Ureter (tissue), 1 donor: ENCODE results near the gene IRF6. TPM values are rescaled to one million over a fixed set of nuclear protein-coding genes. Genes with fewer than 3 reads are reported as not detected.
"Not testable (repeated sequence)": the region's sequence is repeated elsewhere in the genome, so short reads cannot be mapped to it uniquely, and the experiment has no call there.

Source experiments
- DNase-seq: peaks from one replicate; pipeline ENCODE4 v3.0.0-alpha.2; 2020; ENCODE audit warnings: low spot score
- total RNA-seq: library from RNA; stranded (reverse); gene quantifications from one replicate; pipeline ENCODE4 v1.2.4, GENCODE V29; 2023
- donor health status: DM: yes; HTN: yes; CAD: no.

Gene IRF6
- total RNA-seq, 1 donor from 2014 or later, result 102 TPM

DNA sequence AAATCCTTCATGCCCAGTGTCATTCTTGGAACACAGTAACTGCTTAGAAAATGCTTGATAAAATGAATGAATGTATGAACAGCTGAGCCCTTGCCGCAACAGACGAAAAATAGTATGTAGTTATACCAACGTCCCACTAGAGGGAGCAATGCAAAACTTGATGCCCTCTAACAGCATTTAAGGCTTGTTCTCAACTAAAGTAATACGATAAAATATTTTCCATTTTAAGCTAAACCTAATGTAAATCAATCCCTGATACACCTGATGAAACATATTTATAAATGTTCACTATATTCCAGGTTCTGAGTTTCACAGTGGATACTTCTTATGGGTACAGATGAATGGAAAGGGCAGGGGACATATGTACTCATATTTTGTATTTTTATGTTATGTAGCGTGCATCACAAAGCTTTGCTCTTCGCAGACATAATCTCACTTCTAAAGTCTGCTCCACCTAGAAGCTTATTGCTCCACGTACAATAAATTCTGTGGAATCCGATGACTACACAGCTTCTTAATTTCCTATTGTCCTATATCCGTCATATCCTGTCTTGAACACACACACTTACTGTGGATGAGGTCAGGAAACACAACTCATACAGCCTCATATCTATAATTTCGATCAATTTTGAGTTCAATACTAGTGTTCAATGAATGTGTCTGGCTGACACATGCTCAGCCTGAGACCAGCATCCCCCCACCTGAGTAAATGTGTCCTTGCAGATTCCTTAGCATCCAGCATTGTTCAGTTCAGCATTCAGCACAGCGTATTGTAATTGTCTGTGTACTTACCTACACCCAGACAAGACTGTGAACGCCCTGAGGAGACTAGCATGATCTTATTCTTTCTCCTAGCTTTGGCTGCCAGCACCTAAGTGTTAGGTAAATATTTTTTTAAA, 17.4 kb upstream of the IRF6 start:
- DNase-seq, result no peak

DNA sequence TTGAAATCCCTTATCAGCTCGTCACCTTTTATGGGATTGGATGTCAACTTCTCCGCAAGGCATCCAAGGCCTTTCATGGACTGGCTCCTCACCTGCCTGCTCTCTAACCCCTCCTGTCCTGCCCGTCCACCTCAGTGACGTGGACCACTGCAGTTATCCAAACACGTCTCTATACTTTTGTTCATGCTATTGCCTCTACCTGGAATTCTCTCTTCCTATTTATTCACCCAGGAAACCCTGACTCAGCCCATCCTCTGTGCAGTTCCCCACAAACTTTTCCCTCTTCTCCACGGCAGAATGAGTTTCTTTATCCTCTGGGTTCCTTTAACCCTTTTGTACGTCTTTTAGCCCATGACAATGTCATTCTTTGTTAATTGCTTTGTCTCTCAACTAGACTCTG, 16.8 kb upstream of the IRF6 start:
- DNase-seq, result no peak

DNA sequence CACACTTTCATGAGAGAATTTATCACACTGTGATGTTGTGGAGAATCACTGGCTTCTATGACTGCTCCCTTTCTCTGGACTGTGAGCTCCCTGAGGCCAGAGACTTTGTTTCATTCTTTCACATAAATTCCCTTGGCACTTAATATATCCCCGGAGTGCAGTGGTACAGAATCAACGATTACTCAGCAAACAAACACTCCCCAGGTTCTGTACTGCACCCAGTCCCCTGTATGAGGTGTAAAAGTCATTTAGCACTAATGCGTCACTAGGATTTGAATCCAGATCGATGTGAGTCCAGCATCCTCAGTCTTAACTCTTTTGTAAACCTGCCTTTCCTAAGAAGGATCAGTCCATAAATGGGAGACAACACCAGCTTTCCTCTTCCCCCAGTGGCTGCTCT, 15.0 kb upstream of the IRF6 start:
- DNase-seq, result no peak

GRCh38 chr1:209819058-209819457, 13.1 kb upstream of the IRF6 start:
- no peak for DNase-seq

DNA sequence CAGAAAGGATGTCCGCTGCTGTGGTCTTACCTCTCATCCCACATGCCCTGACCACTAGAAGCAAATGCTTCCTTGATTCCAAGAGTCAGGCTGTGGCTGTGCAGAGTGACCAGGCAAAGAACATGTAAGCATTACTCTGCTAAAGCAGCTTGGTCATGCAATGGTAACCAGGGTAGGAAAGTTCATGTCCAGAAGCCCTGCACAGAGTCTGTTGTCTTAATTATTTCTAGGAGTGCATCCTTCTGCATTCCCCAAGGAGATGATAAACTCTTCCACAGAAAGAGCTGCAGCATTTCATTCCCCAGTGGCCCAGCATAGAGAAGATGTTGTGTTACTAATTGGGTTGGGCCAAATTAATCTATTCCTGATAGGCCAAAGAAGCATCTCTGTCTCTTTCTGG, 11.7 kb upstream of the IRF6 start:
- no peak for DNase-seq

GRCh38 chr1:209816923-209817322, 11.0 kb upstream of the IRF6 start:
- DNase-seq, result no peak

DNA sequence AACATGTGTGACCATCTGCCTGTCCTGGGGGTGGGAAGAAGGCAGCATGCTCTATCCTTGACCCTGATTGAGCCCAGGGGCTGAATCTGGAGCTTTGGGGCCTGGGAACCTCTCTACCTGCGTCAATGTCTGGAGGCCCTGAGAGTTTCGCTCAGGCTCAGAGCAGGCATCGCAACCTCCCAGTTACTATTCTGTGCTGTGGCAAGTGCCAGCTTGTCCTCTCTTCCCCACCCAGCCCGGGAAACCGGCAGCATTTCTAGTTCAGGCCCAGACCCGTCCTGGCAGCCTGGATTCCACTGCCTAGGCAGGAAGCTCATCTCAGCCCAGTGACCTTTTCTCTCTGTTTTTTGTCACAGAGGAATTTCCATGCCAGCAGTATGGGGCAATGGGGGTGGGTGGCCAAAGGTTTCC, 10.0 kb upstream of the IRF6 start:
- peak; percentile 93 for DNase-seq

DNA sequence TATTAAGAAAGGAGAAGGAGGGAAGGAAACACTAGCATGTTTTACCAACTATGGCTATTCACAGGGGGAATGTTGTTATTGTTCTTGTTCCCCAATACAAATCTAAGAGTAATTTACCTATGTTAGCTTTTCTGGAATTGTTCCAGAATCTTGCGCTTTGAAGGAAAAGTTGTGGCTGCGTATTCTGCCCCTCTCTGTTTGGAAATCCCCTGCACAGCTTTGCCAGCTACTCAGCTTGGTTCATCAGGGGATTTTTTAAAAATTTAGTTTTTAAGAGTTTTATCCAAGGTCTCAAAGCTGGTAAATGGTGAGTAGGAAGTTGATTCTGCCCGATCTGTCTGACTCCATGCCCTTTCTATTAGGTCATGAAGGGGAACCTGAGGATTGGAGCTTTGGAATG, 9.5 kb upstream of the IRF6 start:
- no peak for DNase-seq

GRCh38 chr1:209813902-209814301, 8.0 kb upstream of the IRF6 start:
- DNase-seq, result no peak

DNA sequence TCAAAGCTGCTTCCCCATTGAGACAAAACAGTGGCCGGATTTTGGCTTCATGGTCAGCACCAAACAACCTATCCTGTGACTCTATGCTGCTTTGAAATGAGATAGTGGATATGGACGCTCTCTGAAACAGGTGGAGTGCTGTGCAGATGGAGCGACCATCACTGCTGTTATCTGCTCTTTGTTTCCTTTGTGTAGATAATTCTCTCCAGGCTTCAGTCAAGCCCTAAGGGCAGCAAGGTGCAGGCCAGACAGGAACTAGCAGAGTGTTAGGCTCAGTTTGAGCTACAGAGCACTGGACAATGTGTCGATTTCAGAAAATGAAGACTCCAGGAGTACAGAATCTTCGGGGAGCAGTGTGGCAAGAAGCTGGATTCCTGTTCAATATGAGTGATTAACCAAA, 4.8 kb upstream of the IRF6 start:
- no peak for DNase-seq

DNA sequence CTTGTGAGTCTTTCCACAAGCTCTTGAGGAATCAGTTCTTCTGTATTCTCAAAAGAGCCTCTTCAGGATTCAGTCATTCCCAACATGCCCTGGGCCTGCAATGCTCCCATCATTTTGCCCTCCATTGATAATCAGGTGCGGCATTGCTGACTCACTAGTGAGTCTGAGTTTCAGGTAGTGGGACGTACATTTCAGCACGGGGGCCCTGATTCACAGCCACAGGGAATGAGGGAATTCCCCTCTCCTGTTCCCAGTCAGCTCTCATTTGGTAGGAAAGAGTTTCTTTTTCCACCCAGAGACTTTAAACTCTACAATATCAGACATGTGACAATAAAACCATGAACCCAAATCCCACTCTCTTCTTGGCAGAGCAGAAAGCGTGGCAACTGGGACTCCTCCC, 3.7 kb upstream of the IRF6 start:
- DNase-seq, result no peak

DNA sequence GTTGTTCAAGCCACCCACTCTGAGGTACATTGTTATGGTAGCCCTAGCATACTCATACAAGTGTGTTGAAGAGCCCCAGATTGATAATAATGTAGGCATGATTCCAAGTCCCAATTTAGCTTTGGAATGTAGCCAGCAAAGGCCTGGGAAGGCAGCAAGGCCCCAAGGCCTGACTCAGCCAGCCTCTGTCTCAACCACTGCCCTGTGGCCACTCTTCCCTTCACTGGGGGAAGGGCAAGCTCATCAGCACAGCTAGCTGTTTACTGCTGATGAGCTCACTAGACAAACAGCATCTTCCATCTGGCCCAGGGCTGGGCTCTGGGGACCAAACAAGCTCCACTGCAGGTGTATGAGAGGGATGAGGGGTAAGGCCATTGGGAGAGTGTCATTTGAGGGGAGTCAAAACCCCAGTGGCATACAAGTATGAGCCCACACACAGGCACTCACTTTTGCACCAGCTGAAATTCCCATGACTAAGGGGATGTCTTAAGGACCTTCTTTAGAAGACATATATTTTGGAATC, 2.2 kb upstream of the IRF6 start:
- DNase-seq, result peak; percentile 59

- DNase-seq, result no peak
Measured at GRCh38 chr1:209807509-209807908, 1.6 kb upstream of the IRF6 start.

DNA sequence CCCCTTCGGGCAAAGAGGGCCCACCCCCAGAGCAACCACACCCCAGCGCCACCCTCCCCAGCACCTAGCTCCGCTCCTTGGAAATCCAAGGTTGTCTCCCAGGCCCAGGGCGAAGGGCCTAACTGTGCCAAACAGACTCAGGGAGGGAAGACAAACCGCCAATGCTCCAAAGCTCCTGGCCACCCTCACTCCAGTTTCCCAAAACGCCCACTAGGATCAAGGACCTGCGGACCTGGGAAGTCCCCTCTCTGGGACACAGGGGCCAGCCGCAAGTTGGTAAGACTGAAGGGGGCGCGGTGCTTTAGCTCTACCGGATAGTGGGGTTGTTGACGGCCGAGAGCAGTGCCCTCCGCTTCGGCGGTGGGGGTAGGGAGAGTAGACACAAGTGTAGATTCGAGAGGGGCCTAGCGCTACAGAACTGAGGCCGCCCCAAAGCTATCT, 581 bp downstream of the IRF6 start:
- no peak for DNase-seq

GRCh38 chr1:209803568-209803967, 2.4 kb downstream of the IRF6 start:
- no peak for DNase-seq

- DNase-seq, result no peak
Measured at GRCh38 chr1:209802780-209803152, 3.2 kb downstream of the IRF6 start.

- DNase-seq, result no peak
Measured at GRCh38 chr1:209802117-209802779, 3.7 kb downstream of the IRF6 start.

GRCh38 chr1:209800984-209801834, 4.7 kb downstream of the IRF6 start:
- DNase-seq, result no peak

DNA sequence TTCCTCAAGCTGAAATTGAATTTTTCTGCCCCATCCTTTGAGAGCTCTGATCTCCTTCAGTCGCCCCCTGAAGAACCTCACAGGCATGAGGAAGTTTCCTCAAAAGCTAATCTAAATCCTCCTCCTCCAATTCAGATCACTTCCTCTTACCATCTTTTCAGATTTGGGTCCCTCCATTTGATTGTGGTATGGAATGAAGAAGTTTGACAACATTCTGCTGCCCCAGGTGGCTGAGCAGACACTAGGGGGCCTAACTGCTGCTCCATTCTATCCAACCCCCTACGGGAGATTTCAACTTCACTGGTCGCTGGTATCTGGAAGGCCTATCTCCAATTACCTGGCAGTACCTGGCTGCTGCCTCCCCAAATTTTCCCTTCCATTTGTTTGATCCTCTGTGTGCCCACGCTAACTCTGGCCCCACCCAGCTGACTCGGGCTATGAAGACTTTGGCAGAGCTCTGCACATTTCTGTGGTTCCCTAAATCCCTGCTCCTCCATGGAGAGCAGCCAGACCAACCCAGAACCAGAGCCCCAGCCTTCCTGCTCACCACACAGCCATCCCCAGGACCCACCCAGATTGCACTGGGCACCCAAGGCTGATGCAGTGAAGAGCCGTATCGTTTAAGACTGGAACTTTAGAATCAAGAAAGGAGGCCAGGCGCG, 7.8 kb downstream of the IRF6 start:
- no peak for DNase-seq

GRCh38 chr1:209793711-209794110, 12.2 kb downstream of the IRF6 start:
- not testable (repeated sequence) for DNase-seq

GRCh38 chr1:209791920-209792319, 14.0 kb downstream of the IRF6 start:
- no peak for DNase-seq
